AG09319 (cell line): ENCODE results near the gene MBTPS1.

Experiments
- DNase-seq: peaks from one replicate; pipeline ENCODE4 v3.0.0-alpha.2; 2010; ENCODE audit warnings: low read depth; ENCODE audit errors: extremely low read depth
- CTCF ChIP-seq: IDR thresholded peaks from 2 replicates; pipeline ENCODE4 v1.5.1; 2011; ENCODE audit warnings: low read depth, mild to moderate bottlenecking, inconsistent platforms, low read length, moderate library complexity

MBTPS1 gene

GRCh38 chr16:84071121-84071520 is 45.6 kb downstream of the MBTPS1 start:
- DNase-seq, result no peak
- TF ChIP-seq CTCF, result no peak

- TF ChIP-seq CTCF, result no peak
- DNase-seq, result no peak
These were observed 47.2 kb downstream of the MBTPS1 start for GRCh38 chr16:84069540-84069939.

- no peak for DNase-seq
- TF ChIP-seq CTCF, result no peak
These were observed 47.8 kb downstream of the MBTPS1 start for GRCh38 chr16:84068783-84069462.

GRCh38 chr16:84068041-84068440 is 48.7 kb downstream of the MBTPS1 start:
- no peak for TF ChIP-seq CTCF
- DNase-seq, result no peak

- no peak for DNase-seq
- TF ChIP-seq CTCF, result no peak
These were observed 49.1 kb downstream of the MBTPS1 start for GRCh38 chr16:84067640-84068039.

- DNase-seq, result no peak
- peak; percentile 79 for TF ChIP-seq CTCF
These were observed 51.1 kb downstream of the MBTPS1 start for GRCh38 chr16:84065536-84066132.

- DNase-seq, result no peak
- no peak for TF ChIP-seq CTCF
These were observed 52.8 kb downstream of the MBTPS1 start for GRCh38 chr16:84063980-84064379.
